MM.1S (cell line): ENCODE measurements around the gene PRSS38.

Experiments used
- DNase-seq: peaks from one replicate; pipeline ENCODE4 v3.0.0-alpha.2; 2015
- H2AFZ ChIP-seq: fragments of 300-600 bp; sonication (generic); 2 replicates; pipeline ENCODE4 v1.6.0; 2016; ENCODE audit warnings: antibody characterized with exemption, low read length
- H3F3A ChIP-seq: fragments of 300-600 bp; sonication (generic); 2 replicates; pipeline ENCODE4 v1.6.1; 2016; ENCODE audit warnings: mild to moderate bottlenecking, antibody characterized with exemption, low read length, moderate library complexity, mixed read lengths; ENCODE audit not compliant: insufficient read depth
- H3K27ac ChIP-seq: fragments of 300-600 bp; sonication (generic); 2 replicates; pipeline ENCODE4 v1.5.1; 2016; ENCODE audit warnings: mild to moderate bottlenecking, low read length
- H3K27me3 ChIP-seq: fragments of 300-600 bp; sonication (generic); replicated peaks from 2 replicates; pipeline ENCODE4 v1.6.0; 2016; ENCODE audit warnings: low read length; ENCODE audit not compliant: insufficient read depth
- H3K36me3 ChIP-seq: fragments of 300-600 bp; sonication (generic); replicated peaks from 2 replicates; pipeline ENCODE4 v1.6.1; 2016; ENCODE audit warnings: mild to moderate bottlenecking, low read length, mixed read lengths; ENCODE audit not compliant: insufficient read depth
- H3K4me1 ChIP-seq: fragments of 300-600 bp; sonication (generic); 2 replicates; pipeline ENCODE4 v1.6.1; 2016; ENCODE audit warnings: low read length, mixed read lengths
- H3K4me2 ChIP-seq: fragments of 300-600 bp; sonication (generic); 2 replicates; pipeline ENCODE4 v1.6.0; 2016; ENCODE audit warnings: low read depth, low read length
- H3K4me3 ChIP-seq: fragments of 300-600 bp; sonication (generic); 2 replicates; pipeline ENCODE4 v1.5.1; 2016; ENCODE audit warnings: low read length, mixed read lengths
- H3K79me2 ChIP-seq: fragments of 300-600 bp; sonication (generic); 2 replicates; pipeline ENCODE4 v1.6.1; 2016; ENCODE audit warnings: mixed run types, low read length, mixed read lengths
- H3K9ac ChIP-seq: fragments of 300-600 bp; sonication (generic); 2 replicates; pipeline ENCODE4 v1.6.1; 2016; ENCODE audit warnings: low read length, mixed read lengths
- H3K9me2 ChIP-seq: fragments of 300-600 bp; sonication (generic); replicated peaks from 2 replicates; pipeline ENCODE4 v1.6.1; 2016; ENCODE audit warnings: mild to moderate bottlenecking, low read length, mixed read lengths; ENCODE audit not compliant: insufficient read depth
- H3K9me3 ChIP-seq: fragments of 300-600 bp; sonication (generic); replicated peaks from 2 replicates; pipeline ENCODE4 v1.6.1; 2016; ENCODE audit warnings: mild to moderate bottlenecking, low read length, mixed read lengths; ENCODE audit not compliant: insufficient read depth
- H4K20me1 ChIP-seq: fragments of 300-600 bp; sonication (generic); 2 replicates; pipeline ENCODE4 v1.6.1; 2016; ENCODE audit warnings: mild to moderate bottlenecking, low read length, moderate library complexity, mixed read lengths; ENCODE audit not compliant: insufficient read depth
- EZH2 ChIP-seq: fragments of 300-600 bp; sonication (generic); optimal IDR thresholded peaks from 2 replicates; pipeline ENCODE3; 2017; ENCODE audit warnings: low read depth, mild to moderate bottlenecking, antibody characterized with exemption, low read length, mixed read lengths
- EZH2phosphoT487 ChIP-seq: fragments of 300-600 bp; sonication (generic); IDR thresholded peaks from 2 replicates; pipeline ENCODE4 v1.6.1; 2018; ENCODE audit warnings: antibody characterized with exemption, low read length
- TF ChIP-seq, protein P1 (sequence below): fragments of 300-600 bp; sonication (generic); IDR thresholded peaks from 2 replicates; pipeline ENCODE4 v1.5.1; 2016; ENCODE audit warnings: antibody characterized with exemption, low read length, mixed read lengths

Gene PRSS38

DNA sequence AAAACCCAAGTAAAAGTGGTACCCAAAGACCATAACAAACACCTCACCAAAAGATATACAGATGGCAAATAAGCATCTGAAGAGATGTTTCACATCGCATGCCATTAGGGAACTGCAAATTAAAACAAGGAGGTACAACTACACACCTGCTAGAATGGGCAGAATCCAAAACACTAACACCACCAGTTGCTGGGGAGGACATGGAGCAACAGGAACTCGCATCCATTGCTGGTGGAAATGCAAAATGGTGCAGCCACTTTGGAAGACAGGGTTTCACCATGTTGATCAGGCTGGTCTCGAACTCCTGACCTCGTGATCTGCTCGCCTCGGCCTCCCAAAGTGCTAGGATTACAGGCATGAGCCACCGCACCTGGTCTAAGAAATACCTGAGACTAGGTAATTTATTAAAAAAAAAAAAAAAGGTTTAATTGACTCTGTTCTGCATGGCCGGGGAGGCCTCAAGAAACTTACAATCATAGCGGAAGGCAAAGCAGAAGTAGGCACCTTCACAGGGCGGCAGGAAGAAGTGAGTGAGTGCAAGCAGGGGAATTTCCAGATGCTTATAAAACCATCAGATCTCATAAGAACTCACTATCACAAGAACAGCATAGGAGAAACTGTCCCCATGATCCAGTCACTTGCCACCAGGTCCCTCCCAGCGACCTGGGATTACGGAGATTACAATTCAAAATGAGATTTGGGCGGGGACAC is 30.2 kb upstream of the PRSS38 start:
- H2AFZ ChIP-seq = no peak overlapping the region
- no peak overlapping the region for H3K27ac ChIP-seq
- no peaks in the 10 kb centered on the region for H3K9me2 ChIP-seq
- H3F3A ChIP-seq = peaks cover 5% of the 10 kb centered on the region; the same call in 1 of the 2 replicates
- H3K9ac ChIP-seq = no peak overlapping the region
- H3K79me2 ChIP-seq = no peaks in the 10 kb centered on the region
- TF ChIP-seq, protein P1, sequence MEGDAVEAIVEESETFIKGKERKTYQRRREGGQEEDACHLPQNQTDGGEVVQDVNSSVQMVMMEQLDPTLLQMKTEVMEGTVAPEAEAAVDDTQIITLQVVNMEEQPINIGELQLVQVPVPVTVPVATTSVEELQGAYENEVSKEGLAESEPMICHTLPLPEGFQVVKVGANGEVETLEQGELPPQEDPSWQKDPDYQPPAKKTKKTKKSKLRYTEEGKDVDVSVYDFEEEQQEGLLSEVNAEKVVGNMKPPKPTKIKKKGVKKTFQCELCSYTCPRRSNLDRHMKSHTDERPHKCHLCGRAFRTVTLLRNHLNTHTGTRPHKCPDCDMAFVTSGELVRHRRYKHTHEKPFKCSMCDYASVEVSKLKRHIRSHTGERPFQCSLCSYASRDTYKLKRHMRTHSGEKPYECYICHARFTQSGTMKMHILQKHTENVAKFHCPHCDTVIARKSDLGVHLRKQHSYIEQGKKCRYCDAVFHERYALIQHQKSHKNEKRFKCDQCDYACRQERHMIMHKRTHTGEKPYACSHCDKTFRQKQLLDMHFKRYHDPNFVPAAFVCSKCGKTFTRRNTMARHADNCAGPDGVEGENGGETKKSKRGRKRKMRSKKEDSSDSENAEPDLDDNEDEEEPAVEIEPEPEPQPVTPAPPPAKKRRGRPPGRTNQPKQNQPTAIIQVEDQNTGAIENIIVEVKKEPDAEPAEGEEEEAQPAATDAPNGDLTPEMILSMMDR = no peak
- no peak for TF ChIP-seq EZH2
- no peak for TF ChIP-seq EZH2phosphoT487
- DNase-seq = no peak
- no peaks in the 10 kb centered on the region for H3K27me3 ChIP-seq
- no peak overlapping the region for H3K4me2 ChIP-seq
- peaks cover 8% of the 10 kb centered on the region; the same call in 1 of the 2 replicates for H3K4me1 ChIP-seq
- no peaks in the 10 kb centered on the region for H3K9me3 ChIP-seq
- no peak overlapping the region for H3K4me3 ChIP-seq
- H4K20me1 ChIP-seq = no peaks in the 10 kb centered on the region
- H3K36me3 ChIP-seq = no peaks in the 10 kb centered on the region

DNA sequence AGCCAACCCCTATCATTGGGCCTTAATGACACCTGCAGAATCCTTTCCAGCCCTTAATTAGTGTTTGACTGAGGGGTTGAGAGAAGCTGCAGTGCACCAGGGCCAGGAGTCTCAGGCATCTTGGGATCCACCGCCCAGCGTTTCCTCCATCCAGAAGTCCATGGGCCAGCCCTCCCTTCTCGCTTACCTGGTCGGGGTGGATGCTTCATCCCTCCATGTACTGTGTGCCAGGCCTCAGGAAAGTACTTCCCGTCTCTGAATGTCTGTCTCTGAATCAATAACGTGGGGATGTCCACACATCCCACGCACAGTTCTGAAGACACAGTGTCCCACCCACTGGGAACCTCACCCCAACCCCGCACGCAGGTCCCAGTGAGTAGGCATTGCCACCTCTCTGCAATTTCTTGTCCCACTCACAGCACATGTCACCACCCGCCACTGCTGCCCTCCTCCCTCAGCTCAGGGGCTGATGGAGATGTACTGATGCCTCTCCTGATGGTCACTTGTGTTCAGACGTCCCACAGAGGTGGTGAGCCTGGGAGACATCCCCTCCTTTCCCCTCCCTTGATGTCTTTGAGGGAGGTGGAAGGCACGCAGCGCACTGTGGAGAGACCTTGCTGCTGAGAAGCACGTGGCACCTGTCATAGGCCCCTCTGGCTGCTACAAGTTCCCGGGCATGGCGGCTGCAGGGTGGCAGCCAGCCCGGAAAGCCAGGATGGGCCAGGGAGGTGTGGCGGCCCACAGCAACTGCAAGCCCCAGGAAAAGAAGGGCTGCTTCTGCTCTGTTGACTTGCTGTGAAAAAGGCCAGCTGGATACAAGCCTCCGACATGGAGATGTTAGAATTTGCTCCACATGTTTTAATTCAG is 29.4 kb upstream of the PRSS38 start:
- Histone ChIP-seq H3K9ac (no peak overlapping the region), H3K4me2 (peak overlapping the region; percentile 91; the same call in 1 of the 2 replicates), H3K9me2 (no peaks in the 10 kb centered on the region), H3K9me3 (no peaks in the 10 kb centered on the region), H3K27me3 (no peaks in the 10 kb centered on the region), H3K4me3 (no peak overlapping the region), H3F3A (peaks cover 5% of the 10 kb centered on the region; the same call in 1 of the 2 replicates), H3K4me1 (peaks cover 8% of the 10 kb centered on the region; the same call in 1 of the 2 replicates), H3K79me2 (no peaks in the 10 kb centered on the region), H4K20me1 (no peaks in the 10 kb centered on the region), H3K27ac (no peak overlapping the region), H3K36me3 (no peaks in the 10 kb centered on the region), H2AFZ (no peak overlapping the region)
- no peak for DNase-seq
- TF ChIP-seq EZH2phosphoT487 (no peak), EZH2 (no peak)
- TF ChIP-seq, protein P1 = no peak

DNA sequence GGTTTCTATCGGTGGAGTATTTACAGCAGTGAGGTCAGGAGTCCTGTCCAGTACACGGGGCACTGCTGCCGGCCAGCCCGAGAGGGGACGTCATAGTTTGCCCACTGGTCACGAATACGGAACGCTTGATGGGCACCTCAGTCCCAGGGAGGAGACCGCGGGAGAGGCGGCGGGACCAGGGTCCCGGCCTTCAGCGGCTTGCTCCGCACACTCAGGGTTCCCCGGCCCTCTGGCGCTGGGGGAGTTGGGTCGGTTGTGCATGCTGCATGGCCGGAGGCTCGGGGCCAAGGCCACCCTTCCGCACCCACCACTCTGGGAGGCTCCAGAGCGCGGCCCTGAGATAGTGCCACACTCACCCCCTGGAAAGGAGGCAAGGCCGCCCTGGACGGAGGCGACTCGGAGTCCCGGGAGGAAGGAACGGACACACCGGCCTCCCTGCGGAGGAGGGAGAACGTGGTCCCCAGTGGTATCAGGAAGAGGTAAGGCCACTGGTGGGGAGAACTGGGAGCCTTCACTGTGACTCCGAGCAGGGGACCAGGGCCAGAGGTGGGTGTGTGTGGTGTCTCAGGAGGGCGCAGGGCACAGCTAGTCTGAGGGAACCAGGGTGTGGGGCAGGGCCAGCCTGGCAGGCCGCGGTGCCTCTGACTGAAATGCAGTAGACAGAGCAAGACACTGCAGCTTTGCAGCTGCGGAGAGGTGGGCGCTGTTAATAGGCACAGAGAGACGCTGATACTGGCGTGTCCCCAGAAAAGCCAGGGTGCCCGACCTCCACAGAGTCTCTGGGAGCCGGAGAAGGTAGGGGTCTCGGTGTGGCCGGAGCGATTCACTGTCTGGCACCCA is 28.6 kb upstream of the PRSS38 start:
- H3K9me2 ChIP-seq = no peaks in the 10 kb centered on the region
- TF ChIP-seq, protein P1 = no peak
- H3K4me2 ChIP-seq = peak overlapping the region; percentile 91
- peak overlapping the region; percentile 61 for H3K9ac ChIP-seq
- H3K4me1 ChIP-seq = peaks cover 8% of the 10 kb centered on the region; the same call in 1 of the 2 replicates
- H2AFZ ChIP-seq = peak overlapping the region; percentile 95
- H3K4me3 ChIP-seq = peak overlapping the region; percentile 87
- no peaks in the 10 kb centered on the region for H3K27me3 ChIP-seq
- H4K20me1 ChIP-seq = no peaks in the 10 kb centered on the region
- H3K79me2 ChIP-seq = no peaks in the 10 kb centered on the region
- H3K9me3 ChIP-seq = no peaks in the 10 kb centered on the region
- no peaks in the 10 kb centered on the region for H3K36me3 ChIP-seq
- peaks cover 5% of the 10 kb centered on the region; the same call in 1 of the 2 replicates for H3F3A ChIP-seq
- H3K27ac ChIP-seq = peak overlapping the region; percentile 54; the same call in 1 of the 2 replicates
- DNase-seq = peak; percentile 24
